ENCODE measurements around the gene TBC1D22A.

GRCh38 chr22:46752988-46753310 is 9.5 kb upstream of the TBC1D22A start:
- TF ChIP-seq CTCF (conservative IDR thresholded peaks at IDR 0.05; ENCODE audit: low read length), result no peak
- no peak for TF ChIP-seq EZH2phosphoT487 (IDR thresholded peaks at IDR 0.05; ENCODE audit: borderline replicate concordance, low read depth, low read length)

Measured in OCI-LY7 (cell line).